Endothelial cell of hepatic sinusoid (primary cell): ENCODE data around the gene XPO4.
"Not testable (repeated sequence)": the region's sequence is repeated elsewhere in the genome, so short reads cannot be mapped to it uniquely, and the experiment has no call there.

Experiments used
- in situ Hi-C: cut with HindIII; loops from 2 replicates; pipeline ENCODE4 v1.10.0; 2017; ENCODE audit warnings: low sequenced_read_pairs

Gene XPO4

GRCh38 chr13:20902438-20903163, at the start of gene XPO4:
XPO4 (minus strand) TSS chr13:20902746; CDS start chr13:20902738, 8 bp downstream.
- in situ Hi-C loops: loop anchor here (10.0 kb wide), 1 partner anchor 708 kb away; the partner anchor contains the start of gene GJB2

DNA sequence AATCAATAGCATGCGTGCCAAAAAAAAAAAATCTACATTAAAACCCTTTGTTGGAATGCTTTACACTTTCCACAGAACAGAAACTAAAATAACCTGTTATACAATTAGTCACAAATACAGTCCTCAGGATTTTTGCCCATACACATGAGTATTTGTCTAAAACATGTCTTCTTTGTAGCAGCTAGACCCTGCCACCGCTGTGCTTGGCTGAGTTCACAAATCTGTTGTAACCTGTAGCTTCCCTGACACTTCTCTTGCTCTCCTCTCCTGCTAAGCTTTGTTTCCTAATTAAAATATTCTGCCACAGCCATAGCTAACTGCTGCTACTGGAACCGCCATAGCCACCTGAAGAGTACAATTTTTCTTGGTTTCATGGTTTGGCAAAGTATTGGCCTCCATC, 45.5 kb upstream of the XPO4 start:
- in situ Hi-C loops: not testable (repeated sequence)

- in situ Hi-C loops: no loop called here
Measured at GRCh38 chr13:20945952-20946383, 43.4 kb upstream of the XPO4 start.

GRCh38 chr13:20942938-20943559, 40.5 kb upstream of the XPO4 start:
- in situ Hi-C loops: no loop called here

DNA sequence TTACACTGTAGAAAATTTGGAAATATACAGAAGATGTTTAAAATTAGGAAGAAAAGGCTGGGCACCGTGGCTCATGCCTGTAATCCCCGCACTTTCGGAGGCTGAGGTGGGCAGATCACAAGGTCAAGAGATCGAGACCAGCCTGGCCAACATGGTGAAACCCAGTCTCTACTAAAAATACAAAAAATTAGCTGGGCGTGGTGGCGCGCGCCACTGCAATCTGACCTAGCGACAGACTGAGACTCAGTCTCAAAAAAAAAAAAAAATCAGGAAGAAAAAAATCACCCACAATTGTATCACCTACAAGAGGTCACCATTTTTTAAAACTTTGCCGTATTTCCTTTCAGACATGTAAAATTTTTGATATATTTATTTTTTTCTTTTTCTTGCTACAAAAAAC, 38.0 kb upstream of the XPO4 start:
- in situ Hi-C loops: not testable (repeated sequence)

DNA sequence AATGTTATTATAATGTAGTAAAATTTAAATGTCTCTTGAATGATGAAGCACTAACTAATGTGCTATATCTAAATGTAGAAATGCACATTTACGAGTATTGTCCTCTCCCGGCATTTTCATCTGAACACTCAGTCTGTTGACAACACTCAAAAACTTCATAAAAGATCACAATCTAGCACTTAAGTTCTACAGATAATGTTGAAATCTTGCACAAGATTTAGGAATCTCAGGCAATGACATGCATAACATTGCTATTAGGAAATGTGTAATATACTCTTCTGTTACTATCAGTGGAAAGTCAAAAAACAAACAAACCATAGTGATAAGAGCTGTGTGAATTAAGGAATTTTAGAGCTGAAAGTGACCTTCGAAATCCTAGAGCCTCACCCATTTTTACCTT, 37.5 kb upstream of the XPO4 start:
- in situ Hi-C loops: no loop called here

- in situ Hi-C loops: no loop called here
Measured at GRCh38 chr13:20939662-20940061, 37.1 kb upstream of the XPO4 start.

- in situ Hi-C loops: no loop called here
Measured at GRCh38 chr13:20938302-20938701, 35.8 kb upstream of the XPO4 start.

DNA sequence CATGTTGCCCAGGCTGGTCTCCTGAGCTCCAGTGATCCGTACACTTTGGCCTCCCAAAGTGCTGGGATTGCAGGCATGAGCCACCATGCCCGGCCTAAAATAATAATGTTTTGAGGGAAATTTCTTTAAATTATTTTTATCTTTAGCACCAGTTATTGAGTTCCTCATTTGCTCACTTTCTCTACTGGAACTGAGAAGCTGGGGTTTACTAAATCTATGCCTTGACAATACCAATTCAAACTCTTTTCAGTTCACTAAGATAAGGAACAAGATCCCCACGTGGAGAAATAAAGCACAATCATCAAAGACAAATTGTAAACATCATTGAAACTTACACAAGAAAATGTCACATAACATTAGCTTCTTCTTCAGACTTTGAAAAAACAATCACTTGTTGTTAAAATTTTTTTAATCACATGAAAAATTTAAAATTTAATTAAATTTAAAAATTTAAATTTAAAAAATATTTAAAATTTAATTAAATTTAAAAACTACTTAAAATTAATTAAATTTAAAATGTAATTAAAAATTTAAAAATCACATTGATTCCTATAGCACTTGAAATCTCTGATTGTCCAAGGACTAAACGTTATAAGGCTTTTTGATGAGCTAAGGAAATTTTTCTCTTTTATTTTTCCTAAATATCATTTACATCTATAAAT, 25.2 kb upstream of the XPO4 start:
- in situ Hi-C loops: loop anchor here (10.0 kb wide), 1 partner anchor 83 kb away; no protein-coding TSS in a partner anchor

DNA sequence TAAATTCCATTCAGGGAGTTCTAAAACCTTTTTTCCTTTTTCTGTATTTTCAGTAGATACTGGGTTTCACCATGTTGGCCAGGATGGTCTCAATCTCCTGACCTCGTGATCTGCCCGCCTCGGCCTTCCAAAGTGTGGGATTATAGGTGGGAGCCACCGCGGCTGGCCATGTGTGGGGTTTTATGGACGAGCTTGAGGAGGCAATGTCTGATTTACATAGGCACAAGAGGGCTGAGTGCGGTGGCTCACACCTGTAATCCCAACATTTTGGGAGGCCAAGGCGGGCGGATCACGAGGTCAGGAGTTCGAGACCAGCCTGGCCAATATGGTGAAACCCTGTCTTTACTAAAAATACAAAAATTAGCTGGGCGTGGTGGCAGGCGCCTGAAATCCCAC, 22.8 kb upstream of the XPO4 start:
- in situ Hi-C loops: loop anchor here (10.0 kb wide), 1 partner anchor 81 kb away; no protein-coding TSS in a partner anchor

GRCh38 chr13:20924758-20925394, 22.3 kb upstream of the XPO4 start:
- in situ Hi-C loops: loop anchor here (10.0 kb wide), 1 partner anchor 80 kb away; no protein-coding TSS in a partner anchor

DNA sequence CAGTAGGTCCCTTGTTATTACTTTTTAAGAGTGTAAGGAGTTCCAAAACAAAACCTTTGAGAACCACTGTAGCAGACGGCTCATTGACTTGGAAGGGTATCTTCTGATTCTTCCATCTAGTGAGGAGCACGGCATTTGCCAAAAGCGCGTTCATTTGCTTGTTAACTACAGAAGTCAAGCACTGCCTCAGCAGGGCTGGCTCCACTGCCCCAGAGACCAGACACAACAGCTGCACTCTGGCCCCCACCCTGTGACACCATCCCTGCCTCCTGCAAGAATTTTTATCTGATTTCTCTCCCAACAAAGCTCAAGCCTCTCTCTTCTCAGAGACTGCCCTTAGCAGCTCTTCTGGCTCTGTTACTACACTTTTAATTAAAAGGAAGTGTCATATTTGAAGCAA, 20.7 kb upstream of the XPO4 start:
- in situ Hi-C loops: loop anchor here (10.0 kb wide), 1 partner anchor 78 kb away; no protein-coding TSS in a partner anchor

DNA sequence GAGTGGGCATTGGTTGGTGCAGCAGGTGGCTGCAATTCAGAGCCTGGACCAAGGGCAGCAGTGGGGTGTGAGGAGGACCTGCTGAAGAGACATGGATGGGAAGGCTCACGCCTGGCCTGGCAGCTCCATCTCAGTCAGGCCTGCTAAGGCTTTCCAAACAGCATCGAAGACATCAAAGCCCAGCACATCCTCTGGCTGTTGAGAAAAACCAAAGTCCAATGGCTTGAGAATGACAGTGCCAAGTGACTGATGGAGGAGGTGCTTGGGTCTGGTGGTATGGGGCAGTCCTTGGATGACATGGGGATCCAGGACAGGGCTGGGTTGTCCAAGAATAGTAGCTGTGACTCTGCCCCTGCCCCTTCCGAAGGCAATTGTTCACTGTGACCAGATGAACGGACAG, 19.0 kb upstream of the XPO4 start:
- in situ Hi-C loops: loop anchor here (10.0 kb wide), 1 partner anchor 77 kb away; no protein-coding TSS in a partner anchor

DNA sequence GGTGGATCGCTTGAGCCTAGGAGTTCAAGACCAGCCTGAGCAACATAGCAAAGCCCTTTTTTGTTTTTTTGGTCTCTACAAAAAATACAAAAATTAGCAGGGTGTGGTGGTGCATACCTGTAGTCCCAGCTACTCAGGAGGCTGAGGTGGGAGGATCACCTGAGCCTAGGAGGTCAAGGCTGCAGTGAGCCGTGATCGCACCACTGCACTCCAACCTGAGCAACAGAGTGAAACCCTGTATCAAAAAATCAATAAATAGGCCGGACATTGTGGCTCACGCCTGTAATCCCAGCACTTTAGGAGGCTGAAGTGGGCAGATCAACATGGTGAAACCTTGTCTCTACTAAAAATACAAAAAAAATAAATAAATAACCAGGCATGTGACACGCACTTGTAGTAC, 13.1 kb upstream of the XPO4 start:
- in situ Hi-C loops: not testable (repeated sequence)

DNA sequence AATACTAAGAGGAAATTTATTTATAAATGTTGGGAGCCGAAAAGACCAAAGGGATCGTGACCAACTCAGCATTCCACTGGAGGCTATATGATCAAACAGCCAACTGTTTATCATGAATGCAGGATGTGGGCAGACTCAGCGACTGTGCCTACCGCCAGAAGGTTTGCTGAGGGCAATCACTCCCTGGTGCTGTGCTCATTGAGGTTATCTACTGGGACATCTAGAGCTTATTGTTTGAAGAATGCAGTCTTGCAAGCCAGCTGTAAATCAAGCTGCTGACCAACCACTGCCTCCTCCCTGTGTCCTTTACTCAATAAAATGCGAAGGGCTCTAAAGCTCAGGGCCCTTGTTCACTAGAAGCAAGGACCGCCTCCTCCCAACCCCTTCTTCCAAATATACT, 8.5 kb upstream of the XPO4 start:
- in situ Hi-C loops: no loop called here

DNA sequence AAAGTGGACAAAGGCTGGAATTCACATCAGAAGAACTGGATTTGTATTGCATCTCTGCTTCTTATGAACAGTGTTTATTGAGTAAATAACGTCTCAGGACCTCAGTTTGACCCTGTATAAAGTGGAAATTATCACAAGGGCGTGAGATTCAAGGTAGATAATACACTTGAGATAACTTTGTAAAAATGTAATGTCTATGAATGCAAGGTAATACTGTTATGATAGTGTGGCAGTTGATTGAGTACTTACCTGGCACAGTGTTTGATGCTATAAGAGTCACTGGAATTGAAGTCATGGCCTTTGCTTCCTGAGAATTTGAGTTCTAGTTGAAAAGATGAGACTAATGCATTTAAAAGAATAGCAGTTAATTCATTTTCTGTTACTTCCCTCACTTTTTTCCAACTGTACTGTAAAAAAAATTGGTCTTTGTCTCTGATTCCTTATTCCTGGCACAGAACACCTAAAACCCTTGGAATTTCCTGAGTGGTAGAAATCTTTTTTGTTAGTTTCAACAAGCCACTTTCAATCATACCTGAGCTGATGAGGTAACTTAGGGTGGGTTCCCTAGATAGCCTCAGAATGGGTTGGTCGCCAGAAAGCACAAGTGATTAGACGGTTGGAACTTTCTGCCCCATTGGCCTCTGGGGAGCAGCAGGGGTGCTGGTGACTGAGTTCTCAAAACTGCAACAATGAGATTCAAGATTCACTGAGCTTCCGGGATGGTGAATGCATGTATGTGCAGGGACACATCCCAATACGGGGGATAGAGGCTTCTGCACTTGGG, 6.4 kb upstream of the XPO4 start:
- in situ Hi-C loops: loop anchor here (10.0 kb wide), 1 partner anchor 714 kb away; the partner anchor contains the start of gene GJB2

DNA sequence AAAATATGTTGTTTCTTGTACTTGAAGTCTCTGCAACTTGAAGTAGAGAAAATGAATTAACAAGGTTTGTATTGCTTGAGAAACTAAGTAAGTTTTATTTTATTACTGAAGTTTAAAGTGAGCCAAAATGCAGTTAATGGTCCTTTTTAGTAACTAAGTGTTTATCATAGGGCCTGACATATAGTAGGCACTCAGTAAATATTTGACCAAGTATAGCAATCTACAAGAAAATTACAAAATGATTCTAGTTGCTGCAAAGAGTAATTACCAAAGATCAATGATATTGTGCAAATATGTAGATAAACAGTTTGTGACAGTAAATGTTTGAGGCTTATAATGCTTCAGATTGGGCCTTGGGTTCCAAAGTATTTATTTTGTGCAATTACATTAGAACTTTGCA, 2.4 kb upstream of the XPO4 start:
- in situ Hi-C loops: loop anchor here (10.0 kb wide), 1 partner anchor 710 kb away; the partner anchor contains the start of gene GJB2

DNA sequence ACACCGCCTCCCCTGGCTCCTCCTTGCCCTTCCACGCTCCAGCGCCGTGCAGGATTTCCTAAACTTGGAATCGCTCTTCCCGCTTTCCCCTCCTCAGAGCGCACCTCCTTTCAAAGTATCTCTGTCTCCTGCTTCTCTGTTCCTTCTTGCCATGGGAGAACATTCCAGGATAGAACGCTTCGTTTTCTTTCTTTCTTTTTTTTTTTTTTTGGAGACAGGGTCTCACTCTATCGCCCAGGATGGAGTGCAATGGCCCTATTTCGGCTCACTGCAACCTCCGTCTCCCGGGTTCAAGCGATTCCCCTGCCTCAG, 574 bp upstream of the XPO4 start:
- in situ Hi-C loops: loop anchor here (10.0 kb wide), 1 partner anchor 708 kb away; the partner anchor contains the start of gene GJB2

GRCh38 chr13:20901668-20902437, 693 bp downstream of the XPO4 start:
- in situ Hi-C loops: loop anchor here (10.0 kb wide), 1 partner anchor 707 kb away; the partner anchor contains the start of gene GJB2
